ENCODE data around the gene CDH4.

The CDH4 gene

GRCh38 chr20:61684136-61684535 is 432.1 kb downstream of the CDH4 start:
- no peak for DNase-seq

GRCh38 chr20:61684583-61685235 is 432.6 kb downstream of the CDH4 start:
- no peak for DNase-seq

- no peak for DNase-seq
Measured at GRCh38 chr20:61685462-61685861, 433.4 kb downstream of the CDH4 start.

GRCh38 chr20:61686051-61686936 is 434.2 kb downstream of the CDH4 start:
- DNase-seq, result no peak

GRCh38 chr20:61688411-61688810 is 436.4 kb downstream of the CDH4 start:
- DNase-seq, result no peak

GRCh38 chr20:61690150-61690549 is 438.1 kb downstream of the CDH4 start:
- DNase-seq, result no peak

- no peak for DNase-seq
Measured at GRCh38 chr20:61690993-61691838, 439.2 kb downstream of the CDH4 start.

GRCh38 chr20:61691978-61692377 is 439.9 kb downstream of the CDH4 start:
- DNase-seq, result no peak

- no peak for DNase-seq
Measured at GRCh38 chr20:61692479-61692878, 440.4 kb downstream of the CDH4 start.

GRCh38 chr20:61693055-61693600 is 441.1 kb downstream of the CDH4 start:
- no peak for DNase-seq

- DNase-seq, result no peak
Measured at GRCh38 chr20:61694682-61695081, 442.6 kb downstream of the CDH4 start.

GRCh38 chr20:61695741-61696140 is 443.7 kb downstream of the CDH4 start:
- no peak for DNase-seq

GRCh38 chr20:61696181-61696735 is 444.2 kb downstream of the CDH4 start:
- DNase-seq, result no peak

GRCh38 chr20:61697666-61698597 is 445.9 kb downstream of the CDH4 start:
- no peak for DNase-seq

GRCh38 chr20:61698598-61699494 is 446.8 kb downstream of the CDH4 start:
- DNase-seq, result no peak

- no peak for DNase-seq
Measured at GRCh38 chr20:61699495-61700374, 447.7 kb downstream of the CDH4 start.

- DNase-seq, result no peak
Measured at GRCh38 chr20:61700595-61701140, 448.6 kb downstream of the CDH4 start.

GRCh38 chr20:61701401-61701800 is 449.3 kb downstream of the CDH4 start:
- DNase-seq, result no peak

GRCh38 chr20:61701802-61702201 is 449.7 kb downstream of the CDH4 start:
- no peak for DNase-seq
